22Rv1 (cell line): ENCODE data around the gene SLC39A11.

Source experiments
- CTCF ChIP-seq: fragments of 450-650 bp; IDR thresholded peaks from 2 replicates; pipeline ENCODE4 v1.5.1; 2017; ENCODE audit warnings: mild to moderate bottlenecking
- ZFX ChIP-seq: fragments of 450-650 bp; IDR thresholded peaks from 2 replicates; pipeline ENCODE4 v1.6.1; 2017; ENCODE audit warnings: antibody characterized with exemption, borderline replicate concordance

GRCh38 chr17:72683506-72684404 lies 408.7 kb downstream of the SLC39A11 start:
- no peak for TF ChIP-seq CTCF
- no peak for TF ChIP-seq ZFX
